Loucy (cell line): Measurements from ENCODE around the gene RBM33.

Source experiments
- EZH2phosphoT487 ChIP-seq: fragments of 200-600 bp; IDR thresholded peaks from 2 replicates; pipeline ENCODE4 v1.6.1; 2018; ENCODE audit warnings: antibody characterized with exemption, mild to moderate bottlenecking, moderate library complexity, borderline replicate concordance
- TF ChIP-seq, protein P1 (sequence below): fragments of 200-600 bp; sonication (generic); conservative IDR thresholded peaks from 2 replicates; pipeline ENCODE4 v1.5.1; 2014; ENCODE audit warnings: mild to moderate bottlenecking, antibody characterized with exemption, low read length

DNA sequence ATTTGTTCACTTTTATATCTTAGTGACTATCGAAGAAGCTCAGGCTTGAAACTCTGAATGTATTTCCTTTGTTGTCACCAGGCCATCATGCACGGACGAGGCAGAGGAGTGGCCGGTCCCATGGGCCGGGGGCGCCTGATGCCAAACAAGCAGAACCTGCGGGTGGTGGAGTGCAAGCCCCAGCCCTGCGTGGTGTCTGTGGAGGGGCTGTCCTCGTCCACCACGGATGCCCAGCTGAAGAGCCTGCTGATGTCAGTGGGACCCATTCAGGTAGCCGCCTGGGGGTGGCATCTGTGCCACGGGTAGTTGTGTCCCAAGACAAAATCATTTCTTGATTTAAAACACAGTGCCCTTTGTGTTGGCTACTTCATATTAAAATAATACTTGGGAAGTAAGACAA is 121.9 kb downstream of the RBM33 start:
- TF ChIP-seq, protein P1, sequence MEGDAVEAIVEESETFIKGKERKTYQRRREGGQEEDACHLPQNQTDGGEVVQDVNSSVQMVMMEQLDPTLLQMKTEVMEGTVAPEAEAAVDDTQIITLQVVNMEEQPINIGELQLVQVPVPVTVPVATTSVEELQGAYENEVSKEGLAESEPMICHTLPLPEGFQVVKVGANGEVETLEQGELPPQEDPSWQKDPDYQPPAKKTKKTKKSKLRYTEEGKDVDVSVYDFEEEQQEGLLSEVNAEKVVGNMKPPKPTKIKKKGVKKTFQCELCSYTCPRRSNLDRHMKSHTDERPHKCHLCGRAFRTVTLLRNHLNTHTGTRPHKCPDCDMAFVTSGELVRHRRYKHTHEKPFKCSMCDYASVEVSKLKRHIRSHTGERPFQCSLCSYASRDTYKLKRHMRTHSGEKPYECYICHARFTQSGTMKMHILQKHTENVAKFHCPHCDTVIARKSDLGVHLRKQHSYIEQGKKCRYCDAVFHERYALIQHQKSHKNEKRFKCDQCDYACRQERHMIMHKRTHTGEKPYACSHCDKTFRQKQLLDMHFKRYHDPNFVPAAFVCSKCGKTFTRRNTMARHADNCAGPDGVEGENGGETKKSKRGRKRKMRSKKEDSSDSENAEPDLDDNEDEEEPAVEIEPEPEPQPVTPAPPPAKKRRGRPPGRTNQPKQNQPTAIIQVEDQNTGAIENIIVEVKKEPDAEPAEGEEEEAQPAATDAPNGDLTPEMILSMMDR = no peak
- no peak for TF ChIP-seq EZH2phosphoT487
